GM21723 (cell line): ENCODE measurements around the gene C6orf136.
"Not testable (repeated sequence)": the region's sequence is repeated elsewhere in the genome, so short reads cannot be mapped to it uniquely, and the experiment has no call there.

ENCODE experiments used
- ATAC-seq: cut with Tn5 transposase; IDR thresholded peaks from one replicate; pipeline ENCODE4 v1.9.1; 2021; ENCODE audit warnings: mild to moderate bottlenecking, moderate library complexity; ENCODE audit not compliant: unreplicated experiment

Gene C6orf136

DNA sequence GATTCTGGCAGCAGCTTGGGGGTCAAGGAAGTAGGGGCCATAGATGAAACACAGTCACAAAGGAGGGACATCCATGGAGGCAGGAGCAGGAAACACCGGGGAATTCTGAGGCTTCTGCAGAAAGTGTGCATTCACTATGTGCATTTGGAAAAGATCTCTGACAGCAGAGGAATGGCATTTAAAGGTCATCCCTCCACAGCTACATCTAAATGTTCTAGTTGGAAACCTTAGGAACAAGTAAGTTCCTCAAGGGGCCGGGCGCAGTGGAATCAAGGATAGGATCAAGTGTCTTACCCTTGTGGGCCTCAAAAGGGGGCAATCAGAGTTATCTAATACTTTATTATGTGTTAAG, 8.8 kb downstream of the C6orf136 start:
- ATAC-seq, result no peak

GRCh38 chr6:30656513-30656912, 9.6 kb downstream of the C6orf136 start:
- no peak for ATAC-seq

GRCh38 chr6:30657454-30657853, 10.5 kb downstream of the C6orf136 start:
- ATAC-seq, result no peak

- not testable (repeated sequence) for ATAC-seq
Measured at GRCh38 chr6:30657922-30658321, 11.0 kb downstream of the C6orf136 start.

DNA sequence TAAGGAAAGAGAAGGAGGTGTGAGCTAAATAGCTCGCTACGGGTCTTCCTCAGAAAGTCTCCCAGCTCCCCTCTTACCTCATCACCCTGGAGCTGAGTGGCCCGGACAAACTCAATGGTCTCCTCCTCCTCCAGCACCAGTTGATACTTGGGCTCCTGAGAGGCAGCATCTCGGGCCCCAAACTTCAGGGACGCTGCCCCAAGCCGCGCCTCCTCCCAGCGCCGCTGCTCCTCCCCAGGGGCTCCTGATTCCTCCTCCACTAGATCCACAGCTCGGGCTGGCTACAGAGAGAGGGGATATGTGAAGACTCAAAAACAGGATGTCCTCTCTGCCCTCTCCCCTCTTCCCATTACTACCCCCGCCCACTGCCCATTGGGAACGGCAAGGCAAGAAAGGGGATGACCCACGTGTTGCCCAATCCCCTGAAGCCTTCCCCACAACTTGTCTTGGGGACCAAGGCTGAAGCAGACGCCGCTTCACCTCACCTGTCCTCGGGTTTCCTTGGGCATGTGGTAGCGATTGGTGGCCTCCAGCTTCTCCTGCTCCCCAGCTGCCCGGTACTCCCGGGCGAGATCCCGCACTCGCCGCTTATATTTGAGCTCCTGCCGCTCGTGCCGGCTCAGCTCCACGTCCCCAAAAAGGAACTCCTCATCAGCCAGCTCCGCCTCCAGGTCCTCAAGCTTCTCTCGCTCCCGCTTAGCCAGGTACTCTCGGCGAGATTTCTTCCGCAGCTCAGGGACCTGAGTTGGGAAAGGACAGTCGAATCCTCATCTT, 18.2 kb downstream of the C6orf136 start:
- no peak for ATAC-seq

- not testable (repeated sequence) for ATAC-seq
Measured at GRCh38 chr6:30666300-30666699, 19.4 kb downstream of the C6orf136 start.

GRCh38 chr6:30670760-30671527, 24.0 kb downstream of the C6orf136 start:
- ATAC-seq, result no peak

- ATAC-seq, result peak; percentile 77
Measured at GRCh38 chr6:30672445-30673253, 25.7 kb downstream of the C6orf136 start, which contains the start of gene DHX16. DHX16 (minus strand) TSS chr6:30673006; CDS start chr6:30672841, 165 bp downstream.

- ATAC-seq, result no peak
Measured at GRCh38 chr6:30676660-30677285, 29.8 kb downstream of the C6orf136 start.

GRCh38 chr6:30678964-30679726, 32.2 kb downstream of the C6orf136 start:
- peak; percentile 43 for ATAC-seq

GRCh38 chr6:30679765-30680535, 33.0 kb downstream of the C6orf136 start:
- ATAC-seq, result no peak

GRCh38 chr6:30681766-30682142, 34.8 kb downstream of the C6orf136 start:
- no peak for ATAC-seq

DNA sequence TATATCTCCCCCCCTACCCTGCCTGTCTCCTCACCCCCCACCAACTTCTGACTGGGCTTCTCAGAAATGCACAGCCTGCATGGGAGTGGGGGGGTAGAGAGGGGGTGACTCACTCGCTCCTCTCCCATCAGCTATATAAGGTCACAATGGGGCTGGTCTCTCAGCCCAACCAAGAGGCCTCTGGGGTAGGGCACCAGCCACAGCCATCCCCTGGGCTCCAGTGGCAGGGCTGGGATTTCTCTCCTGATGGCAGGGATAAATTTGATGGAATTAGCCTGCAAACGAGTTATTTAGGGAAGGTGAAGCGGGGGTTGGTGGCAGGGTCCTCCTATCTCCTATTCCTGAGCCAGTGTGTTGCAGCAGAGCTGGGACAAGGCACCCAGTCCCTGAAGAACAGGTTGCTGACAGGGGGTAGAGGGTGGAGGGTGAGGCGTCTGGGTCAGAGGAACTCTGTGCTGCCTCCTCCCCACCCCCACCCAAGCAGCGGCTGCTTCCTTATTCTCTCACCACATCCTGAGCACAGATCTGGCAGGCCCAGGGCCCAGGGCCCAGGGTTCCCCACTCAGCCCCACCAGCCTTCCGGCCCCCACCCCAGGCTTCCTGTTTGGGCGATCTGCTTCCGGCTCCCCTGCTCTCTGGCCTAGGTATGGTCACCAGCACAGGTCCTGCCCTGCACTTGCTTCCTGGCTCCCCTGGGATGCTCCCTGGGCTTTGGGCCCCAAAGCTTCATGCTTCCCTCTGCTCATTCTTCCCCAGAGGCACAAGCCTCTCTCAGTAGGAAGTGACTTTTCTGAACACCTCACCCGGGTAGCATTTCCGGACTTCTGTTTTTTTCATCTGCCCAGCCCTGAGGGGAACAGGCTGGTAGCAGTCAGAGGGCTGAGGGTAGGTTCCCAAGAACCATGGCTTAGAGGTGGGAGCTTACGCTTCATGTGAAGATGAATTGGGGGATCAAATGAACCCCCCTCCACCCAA, 35.5 kb downstream of the C6orf136 start:
- peak; percentile 42 for ATAC-seq

GRCh38 chr6:30683183-30683979, 36.4 kb downstream of the C6orf136 start:
- no peak for ATAC-seq

DNA sequence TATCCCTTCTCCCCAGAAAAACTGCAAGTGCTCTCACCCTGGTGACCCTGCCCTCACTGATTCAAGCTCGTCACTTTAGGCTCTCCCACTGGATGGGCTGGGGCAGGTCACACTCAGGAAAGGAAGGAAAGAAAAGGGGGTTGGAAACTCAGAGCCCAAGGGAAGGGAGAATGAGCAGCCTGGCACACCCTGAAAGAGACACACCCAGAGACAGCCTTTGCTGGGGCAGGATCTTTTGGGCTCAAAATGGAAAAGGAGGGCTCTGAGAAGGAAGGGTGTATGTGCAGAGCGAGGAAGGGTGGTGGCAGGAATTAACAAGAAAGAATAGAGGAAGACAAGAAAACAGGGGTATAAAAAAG, 37.0 kb downstream of the C6orf136 start:
- no peak for ATAC-seq

- no peak for ATAC-seq
Measured at GRCh38 chr6:30684386-30685156, 37.6 kb downstream of the C6orf136 start.
